Activated CD8-positive, alpha-beta T cell treated with anti-CD3 and anti-CD28 coated beads for 36 hours (primary cell): Measurements from ENCODE around the gene USHBP1. TPM values are rescaled to one million over a fixed set of nuclear protein-coding genes. Genes with fewer than 3 reads are reported as not detected.
A peak's percentile ranks its signal among the peaks of the same experiment; 100 is the strongest.

Source experiments
- ATAC-seq: fragments of 200-7000 bp; cut with Tn5 transposase; one replicate; pipeline ENCODE4 v1.10.0; 2021; ENCODE audit warnings: mild to moderate bottlenecking, moderate library complexity
- CTCF ChIA-PET: fragments of 350-600 bp; sonication (Branson Sonifier 250); formaldehyde crosslinking; loops from one replicate; lab custom pipeline; 2021; ENCODE audit warnings: antibody characterized with exemption; lab: Charles Lee
- POLR2A ChIA-PET: fragments of 350-600 bp; sonication (Branson Sonifier 250); formaldehyde crosslinking; loops from one replicate; lab custom pipeline; 2021; ENCODE audit warnings: antibody characterized with exemption; lab: Charles Lee
- DNase-seq: peaks from one replicate; pipeline ENCODE4 v3.0.0-alpha.2; 2020
- H3K27ac Mint-ChIP-seq: one replicate; pipeline ENCODE4 v1.8.0; 2021; ENCODE audit warnings: mild to moderate bottlenecking, mixed read lengths
- H3K27me3 Mint-ChIP-seq: one replicate; pipeline ENCODE4 v1.8.0; 2021; ENCODE audit warnings: mixed read lengths
- H3K36me3 Mint-ChIP-seq: one replicate; pipeline ENCODE4 v1.8.0; 2021; ENCODE audit warnings: low read depth, mixed read lengths
- H3K4me1 Mint-ChIP-seq: one replicate; pipeline ENCODE4 v1.8.0; 2021; ENCODE audit warnings: low read depth, mixed read lengths
- H3K4me3 Mint-ChIP-seq: one replicate; pipeline ENCODE4 v1.8.0; 2021; ENCODE audit warnings: mild to moderate bottlenecking, moderate library complexity, mixed read lengths
- H3K9me3 Mint-ChIP-seq: one replicate; pipeline ENCODE4 v1.8.0; 2021; ENCODE audit warnings: mixed read lengths
- intact Hi-C: fragments of 100-400 bp; cut with micrococcal nuclease; formaldehyde crosslinking; loops from one replicate; pipeline ENCODE4 v1.10.0; 2022
- total RNA-seq, 2 experiments: library from RNA; stranded (reverse); gene quantifications; one replicate each; pipeline ENCODE4 v1.2.3, GENCODE V29; 2021
- TF ChIP-seq, protein P1 (sequence below): fragments of 200-600 bp; IDR thresholded peaks from one replicate; pipeline ENCODE4 v1.8.0; 2022; ENCODE audit warnings: antibody characterized with exemption, mild to moderate bottlenecking

USHBP1 gene
- total RNA-seq, 2 experiments from 2014 or later, result 0.29 TPM; not detected in 1

DNA sequence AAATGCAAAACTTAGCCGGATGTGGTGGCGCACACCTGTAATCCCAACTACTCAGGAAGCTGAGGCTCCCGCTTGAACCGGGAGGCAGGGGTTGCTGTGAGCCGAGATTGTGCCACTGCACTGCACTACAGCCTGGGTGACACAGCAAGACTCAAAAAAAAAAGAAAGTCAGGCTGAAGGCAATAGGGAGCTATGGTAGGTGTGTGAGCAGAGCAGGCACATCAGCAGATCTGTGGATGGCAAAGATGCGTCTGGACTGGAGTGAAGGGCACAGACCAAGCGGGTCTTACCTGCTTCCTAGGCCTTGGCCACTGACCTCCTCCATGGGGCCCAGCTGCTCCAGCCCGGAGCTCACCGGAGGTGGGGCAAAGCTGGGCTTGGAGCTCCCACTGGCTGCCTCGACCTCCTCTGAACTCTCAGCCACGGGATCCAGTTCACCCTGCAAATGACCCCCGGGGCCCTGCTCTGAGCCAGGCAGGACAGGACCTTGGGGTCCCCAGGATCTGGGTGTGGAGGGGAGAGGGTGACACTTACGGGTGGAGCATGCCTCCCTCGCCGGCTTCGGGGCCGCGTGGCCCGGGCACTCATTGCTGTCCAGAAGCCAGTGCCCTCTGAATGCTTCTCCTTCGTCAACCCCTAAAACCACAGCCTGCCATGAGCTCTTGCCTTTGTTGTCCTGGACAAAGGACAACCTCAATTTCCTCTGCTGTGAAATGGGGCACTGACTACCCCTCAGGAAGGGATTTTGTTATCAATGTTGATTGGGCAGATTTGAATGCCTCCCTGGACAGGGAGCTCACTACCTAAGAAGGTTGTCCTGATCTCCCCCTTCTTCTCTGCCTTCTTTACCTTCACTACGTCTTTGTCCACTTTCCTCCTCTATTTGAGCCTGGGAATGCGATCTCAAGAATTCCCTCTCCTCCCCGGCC is 569 bp downstream of the USHBP1 start:
- peak overlapping the region; percentile 6 for H3K27ac Mint-ChIP-seq
- H3K4me3 Mint-ChIP-seq, result no peak overlapping the region

DNA sequence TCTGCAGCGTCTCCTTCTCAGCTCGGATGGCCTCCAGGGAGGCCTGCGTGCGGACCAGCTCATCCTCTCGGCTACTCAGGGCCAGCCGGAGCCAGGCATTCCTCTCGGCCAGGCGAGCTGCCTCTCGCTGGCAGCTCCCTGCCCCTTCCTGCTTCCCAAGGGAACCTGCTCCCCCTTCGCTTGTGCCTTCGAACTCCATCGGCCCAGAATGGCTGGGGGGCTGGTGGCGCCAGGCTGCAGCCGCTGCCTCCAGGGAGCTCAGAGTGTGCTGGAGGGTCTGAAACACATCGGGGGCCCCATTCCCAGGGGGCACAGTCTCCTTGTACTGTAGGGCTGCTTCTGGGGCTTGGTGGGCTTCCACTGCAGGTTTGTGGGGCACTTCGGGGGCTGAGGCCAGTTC is 2.0 kb downstream of the USHBP1 start:
- intact Hi-C loops, result no loop called here
- H3K27me3 Mint-ChIP-seq, result no peaks in the 10 kb centered on the region
- H3K4me3 Mint-ChIP-seq, result no peak overlapping the region
- H3K4me1 Mint-ChIP-seq, result peaks cover 15% of the 10 kb centered on the region
- no peak for DNase-seq
- no peaks in the 10 kb centered on the region for H3K36me3 Mint-ChIP-seq
- H3K27ac Mint-ChIP-seq, result no peak overlapping the region
- no peaks in the 10 kb centered on the region for H3K9me3 Mint-ChIP-seq
- ATAC-seq, result no peak
- CTCF ChIA-PET, result interaction anchor here (1.1 to 1.2 kb wide), 2 partner anchors 13 to 43 kb away, joined by 3 to 5 read pairs; partner anchors contain the start of gene MRPL34
- POLR2A ChIA-PET, result interaction anchor here (0.9 to 1.0 kb wide), 2 partner anchors 19 to 126 kb away, joined by 3 read pairs; partner anchors contain the start of gene ANKLE1
- TF ChIP-seq, protein P1, sequence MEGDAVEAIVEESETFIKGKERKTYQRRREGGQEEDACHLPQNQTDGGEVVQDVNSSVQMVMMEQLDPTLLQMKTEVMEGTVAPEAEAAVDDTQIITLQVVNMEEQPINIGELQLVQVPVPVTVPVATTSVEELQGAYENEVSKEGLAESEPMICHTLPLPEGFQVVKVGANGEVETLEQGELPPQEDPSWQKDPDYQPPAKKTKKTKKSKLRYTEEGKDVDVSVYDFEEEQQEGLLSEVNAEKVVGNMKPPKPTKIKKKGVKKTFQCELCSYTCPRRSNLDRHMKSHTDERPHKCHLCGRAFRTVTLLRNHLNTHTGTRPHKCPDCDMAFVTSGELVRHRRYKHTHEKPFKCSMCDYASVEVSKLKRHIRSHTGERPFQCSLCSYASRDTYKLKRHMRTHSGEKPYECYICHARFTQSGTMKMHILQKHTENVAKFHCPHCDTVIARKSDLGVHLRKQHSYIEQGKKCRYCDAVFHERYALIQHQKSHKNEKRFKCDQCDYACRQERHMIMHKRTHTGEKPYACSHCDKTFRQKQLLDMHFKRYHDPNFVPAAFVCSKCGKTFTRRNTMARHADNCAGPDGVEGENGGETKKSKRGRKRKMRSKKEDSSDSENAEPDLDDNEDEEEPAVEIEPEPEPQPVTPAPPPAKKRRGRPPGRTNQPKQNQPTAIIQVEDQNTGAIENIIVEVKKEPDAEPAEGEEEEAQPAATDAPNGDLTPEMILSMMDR, result no peak

More for the DNA sequence above, 569 bp downstream of the USHBP1 start:
- TF ChIP-seq, protein P1, result no peak
- peaks cover 1% of the 10 kb centered on the region for H3K36me3 Mint-ChIP-seq
- H3K9me3 Mint-ChIP-seq, result no peaks in the 10 kb centered on the region
- no peaks in the 10 kb centered on the region for H3K27me3 Mint-ChIP-seq
- intact Hi-C loops, result no loop called here
- no peak for DNase-seq
- POLR2A ChIA-PET, result interaction anchor here (0.6 to 5.7 kb wide), 3 partner anchors 18 to 680 kb away, joined by 3 to 36 read pairs (median 6); partner anchors contain the start of gene ANKLE1
- CTCF ChIA-PET, result interaction anchor here (1.2 to 5.9 kb wide), 4 partner anchors 19 to 125 kb away, joined by 3 to 46 read pairs (median 3); partner anchors contain the start of gene ANKLE1
- peaks cover 21% of the 10 kb centered on the region for H3K4me1 Mint-ChIP-seq
- ATAC-seq, result no peak

DNA sequence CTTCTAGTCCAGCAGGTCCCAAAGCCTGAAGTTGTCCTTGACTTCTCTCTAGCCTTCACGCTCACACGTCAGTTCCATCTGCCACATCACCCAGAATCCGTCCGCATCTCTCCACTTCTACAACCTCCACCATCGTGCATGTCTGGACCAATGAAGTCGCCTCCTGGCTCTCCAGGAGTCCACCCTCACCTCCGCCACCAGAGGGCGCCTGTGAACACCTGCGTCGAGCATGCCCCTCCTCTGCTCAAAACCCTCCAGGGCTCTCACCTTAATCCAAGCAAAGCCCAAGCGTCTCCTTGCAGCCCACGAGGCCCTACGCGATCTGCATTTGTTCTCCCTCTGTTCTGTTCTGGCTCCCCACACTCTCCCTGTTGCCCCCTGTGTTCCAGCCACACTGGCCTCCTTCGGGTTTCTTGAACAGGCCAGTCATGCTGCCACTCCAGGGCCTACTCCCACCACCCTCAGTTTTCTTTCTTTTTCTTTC is 3.7 kb downstream of the USHBP1 start:
- no peaks in the 10 kb centered on the region for H3K27me3 Mint-ChIP-seq
- POLR2A ChIA-PET, result interaction anchor here (0.6 to 3.0 kb wide), 2 partner anchors 21 to 194 kb away, joined by 3 to 9 read pairs; partner anchors contain the start of gene ANKLE1
- H3K4me3 Mint-ChIP-seq, result no peak overlapping the region
- H3K36me3 Mint-ChIP-seq, result no peaks in the 10 kb centered on the region
- TF ChIP-seq, protein P1, result peak; percentile 84
- H3K27ac Mint-ChIP-seq, result no peak overlapping the region
- no peaks in the 10 kb centered on the region for H3K9me3 Mint-ChIP-seq
- CTCF ChIA-PET, result interaction anchor here (0.7 to 6.3 kb wide), 17 partner anchors 9 to 196 kb away, joined by 3 to 46 read pairs (median 5); partner anchors contain the start of genes ANKLE1 and USE1
- ATAC-seq (peak; percentile 100), DNase-seq (peak; percentile 94)
- intact Hi-C loops, result no loop called here
- H3K4me1 Mint-ChIP-seq, result peaks cover 8% of the 10 kb centered on the region

DNA sequence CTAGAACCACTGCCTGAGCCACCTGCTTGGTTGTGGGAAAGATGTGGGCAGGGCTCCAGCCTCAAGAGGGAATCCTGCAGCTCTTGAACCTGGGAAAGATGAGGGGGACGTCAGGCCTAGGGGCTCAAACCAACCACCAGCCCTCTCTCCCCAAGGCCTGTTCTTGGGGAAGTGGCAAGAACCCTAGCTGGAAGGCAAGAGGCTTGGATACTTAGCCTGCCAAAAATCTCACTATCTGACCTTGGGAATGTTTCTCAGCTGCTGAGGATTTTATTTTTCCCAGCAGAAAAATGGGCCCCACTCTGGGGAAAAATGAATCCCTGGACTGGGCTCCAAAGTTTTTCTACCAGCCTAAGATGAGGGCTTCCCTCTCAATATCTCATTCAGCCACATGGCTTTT is 4.6 kb downstream of the USHBP1 start:
- H3K9me3 Mint-ChIP-seq, result no peaks in the 10 kb centered on the region
- H3K36me3 Mint-ChIP-seq, result no peaks in the 10 kb centered on the region
- TF ChIP-seq, protein P1, result no peak
- no peaks in the 10 kb centered on the region for H3K27me3 Mint-ChIP-seq
- no peak for ATAC-seq
- no peak overlapping the region for H3K4me3 Mint-ChIP-seq
- H3K4me1 Mint-ChIP-seq, result peaks cover 8% of the 10 kb centered on the region
- no peak overlapping the region for H3K27ac Mint-ChIP-seq
- intact Hi-C loops, result no loop called here
- CTCF ChIA-PET, result interaction anchor here (0.7 to 6.3 kb wide), 19 partner anchors 8 to 195 kb away, joined by 3 to 46 read pairs (median 4); partner anchors contain the start of genes ANKLE1 and USE1
- no peak for DNase-seq
- POLR2A ChIA-PET, result interaction anchor here (0.6 to 3.0 kb wide), 2 partner anchors 22 to 193 kb away, joined by 3 to 9 read pairs; partner anchors contain the start of gene ANKLE1
